Measurements from ENCODE around the gene ASXL3.

The ASXL3 gene

GRCh38 chr18:33611525-33612135 is 33.6 kb downstream of the ASXL3 start:
- ChIA-PET POLR2A (no interaction called here), CTCF (no interaction called here)

GRCh38 chr18:33612632-33613031 is 34.6 kb downstream of the ASXL3 start:
- CTCF ChIA-PET, result no interaction called here
- no peak for DNase-seq (ENCODE audit: extremely low spot score)
- POLR2A ChIA-PET, result no interaction called here
- TF ChIP-seq FOXK2 (IDR thresholded peaks at IDR 0.05), result no peak
- TF ChIP-seq, protein P1, sequence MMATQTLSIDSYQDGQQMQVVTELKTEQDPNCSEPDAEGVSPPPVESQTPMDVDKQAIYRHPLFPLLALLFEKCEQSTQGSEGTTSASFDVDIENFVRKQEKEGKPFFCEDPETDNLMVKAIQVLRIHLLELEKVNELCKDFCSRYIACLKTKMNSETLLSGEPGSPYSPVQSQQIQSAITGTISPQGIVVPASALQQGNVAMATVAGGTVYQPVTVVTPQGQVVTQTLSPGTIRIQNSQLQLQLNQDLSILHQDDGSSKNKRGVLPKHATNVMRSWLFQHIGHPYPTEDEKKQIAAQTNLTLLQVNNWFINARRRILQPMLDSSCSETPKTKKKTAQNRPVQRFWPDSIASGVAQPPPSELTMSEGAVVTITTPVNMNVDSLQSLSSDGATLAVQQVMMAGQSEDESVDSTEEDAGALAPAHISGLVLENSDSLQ (IDR thresholded peaks at IDR 0.05), result no peak
- no peak for TF ChIP-seq CTBP1 (IDR thresholded peaks at IDR 0.05; ENCODE audit: borderline replicate concordance)
- TF ChIP-seq FOXA1 (IDR thresholded peaks at IDR 0.05), result no peak
- TF ChIP-seq TARDBP (IDR thresholded peaks at IDR 0.05), result no peak
- TF ChIP-seq LEF1 (IDR thresholded peaks at IDR 0.05; ENCODE audit: borderline replicate concordance), result no peak
- no peak for TF ChIP-seq ELF4 (IDR thresholded peaks at IDR 0.05)
- no peak for TF ChIP-seq FOXM1 (IDR thresholded peaks at IDR 0.05; ENCODE audit: borderline replicate concordance)
- TF ChIP-seq ZNF384 (IDR thresholded peaks at IDR 0.05), result no peak
- no peak for TF ChIP-seq HDGF (IDR thresholded peaks at IDR 0.05; ENCODE audit: borderline replicate concordance)
- TF ChIP-seq NFRKB (IDR thresholded peaks at IDR 0.05), result no peak
- TF ChIP-seq BHLHE40 (IDR thresholded peaks at IDR 0.05; ENCODE audit: borderline replicate concordance), result no peak
- TF ChIP-seq L3MBTL2 (conservative IDR thresholded peaks at IDR 0.05), result no peak
- no peak for TF ChIP-seq ARNT (IDR thresholded peaks at IDR 0.05)
- no peak for TF ChIP-seq SP1 (IDR thresholded peaks at IDR 0.05)
- no peak for TF ChIP-seq SUZ12 (IDR thresholded peaks at IDR 0.05)

More at GRCh38 chr18:33611525-33612135, 33.6 kb downstream of the ASXL3 start:
- no peak for DNase-seq (ENCODE audit: extremely low spot score)
- no peak for TF ChIP-seq LEF1 (IDR thresholded peaks at IDR 0.05; ENCODE audit: borderline replicate concordance)
- TF ChIP-seq, protein P1 (IDR thresholded peaks at IDR 0.05), result no peak

- DNase-seq (ENCODE audit: extremely low spot score), result no peak
- POLR2A ChIA-PET, result no interaction called here
- CTCF ChIA-PET, result no interaction called here
- TF ChIP-seq FOXA1 (IDR thresholded peaks at IDR 0.05), result no peak
- TF ChIP-seq ARNT (IDR thresholded peaks at IDR 0.05), result no peak
- TF ChIP-seq ZNF384 (IDR thresholded peaks at IDR 0.05), result no peak
- TF ChIP-seq TARDBP (IDR thresholded peaks at IDR 0.05), result no peak
- TF ChIP-seq CTBP1 (IDR thresholded peaks at IDR 0.05; ENCODE audit: borderline replicate concordance), result no peak
- no peak for TF ChIP-seq ELF4 (IDR thresholded peaks at IDR 0.05)
- TF ChIP-seq LEF1 (IDR thresholded peaks at IDR 0.05; ENCODE audit: borderline replicate concordance), result no peak
- TF ChIP-seq SUZ12 (IDR thresholded peaks at IDR 0.05), result no peak
- TF ChIP-seq BHLHE40 (IDR thresholded peaks at IDR 0.05; ENCODE audit: borderline replicate concordance), result no peak
- no peak for TF ChIP-seq SP1 (IDR thresholded peaks at IDR 0.05)
- TF ChIP-seq HDGF (IDR thresholded peaks at IDR 0.05; ENCODE audit: borderline replicate concordance), result no peak
- no peak for TF ChIP-seq L3MBTL2 (conservative IDR thresholded peaks at IDR 0.05)
- TF ChIP-seq FOXK2 (IDR thresholded peaks at IDR 0.05), result no peak
- no peak for TF ChIP-seq FOXM1 (IDR thresholded peaks at IDR 0.05; ENCODE audit: borderline replicate concordance)
- TF ChIP-seq, protein P1 (IDR thresholded peaks at IDR 0.05), result no peak
- TF ChIP-seq NFRKB (IDR thresholded peaks at IDR 0.05), result no peak
Measured at GRCh38 chr18:33616556-33616955, 38.5 kb downstream of the ASXL3 start.

- ChIA-PET CTCF (interaction anchor here (0.7 kb wide), 1 partner anchor 157 kb away, joined by 3 read pairs; no protein-coding TSS in a partner anchor), POLR2A (no interaction called here)
- TF ChIP-seq, protein P1 (IDR thresholded peaks at IDR 0.05), result no peak
- TF ChIP-seq CTBP1 (IDR thresholded peaks at IDR 0.05; ENCODE audit: borderline replicate concordance), result no peak
- TF ChIP-seq SUZ12 (IDR thresholded peaks at IDR 0.05), result no peak
- no peak for TF ChIP-seq L3MBTL2 (conservative IDR thresholded peaks at IDR 0.05)
- TF ChIP-seq TARDBP (IDR thresholded peaks at IDR 0.05), result no peak
- no peak for TF ChIP-seq FOXK2 (IDR thresholded peaks at IDR 0.05)
- TF ChIP-seq BHLHE40 (IDR thresholded peaks at IDR 0.05; ENCODE audit: borderline replicate concordance), result no peak
- TF ChIP-seq HDGF (IDR thresholded peaks at IDR 0.05; ENCODE audit: borderline replicate concordance), result no peak
- TF ChIP-seq FOXM1 (IDR thresholded peaks at IDR 0.05; ENCODE audit: borderline replicate concordance), result no peak
- TF ChIP-seq NFRKB (IDR thresholded peaks at IDR 0.05), result no peak
- TF ChIP-seq ZNF384 (IDR thresholded peaks at IDR 0.05), result no peak
- no peak for DNase-seq (ENCODE audit: extremely low spot score)
Measured at GRCh38 chr18:33627114-33627513, 49.1 kb downstream of the ASXL3 start.

DNA sequence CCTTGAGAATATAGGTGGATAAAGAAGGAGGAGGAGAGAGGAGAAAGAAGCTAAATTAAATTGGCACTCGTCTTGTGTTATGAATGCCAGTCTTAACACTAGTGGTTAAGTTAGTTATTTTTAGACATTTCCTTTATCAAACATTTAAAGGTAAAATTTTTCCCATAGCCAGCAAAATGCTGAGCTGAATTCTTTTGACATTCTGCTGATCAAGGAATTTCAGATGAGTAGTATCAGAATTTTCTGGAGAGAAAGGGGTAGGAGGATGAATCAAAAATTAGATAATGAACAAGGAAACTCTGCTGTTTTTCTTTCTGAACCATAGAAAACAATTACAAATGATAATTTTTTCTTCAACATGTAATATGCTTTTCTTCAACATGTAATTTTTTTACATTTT is 52.5 kb downstream of the ASXL3 start:
- no peak for DNase-seq (ENCODE audit: extremely low spot score)
- CTCF ChIA-PET, result interaction anchor here (0.6 kb wide), 1 partner anchor 95 kb away, joined by 3 read pairs; no protein-coding TSS in a partner anchor
- no peak for TF ChIP-seq SP1 (IDR thresholded peaks at IDR 0.05)
- TF ChIP-seq ELF4 (IDR thresholded peaks at IDR 0.05), result no peak
- TF ChIP-seq SUZ12 (IDR thresholded peaks at IDR 0.05), result no peak
- TF ChIP-seq ZNF384 (IDR thresholded peaks at IDR 0.05), result no peak
- TF ChIP-seq NFRKB (IDR thresholded peaks at IDR 0.05), result no peak
- TF ChIP-seq FOXA1 (IDR thresholded peaks at IDR 0.05), result no peak
- POLR2A ChIA-PET, result no interaction called here

- TF ChIP-seq FOXK2 (IDR thresholded peaks at IDR 0.05) (no peak), CTBP1 (IDR thresholded peaks at IDR 0.05; ENCODE audit: borderline replicate concordance) (no peak), SP1 (IDR thresholded peaks at IDR 0.05) (no peak), LEF1 (IDR thresholded peaks at IDR 0.05; ENCODE audit: borderline replicate concordance) (no peak), FOXM1 (IDR thresholded peaks at IDR 0.05; ENCODE audit: borderline replicate concordance) (no peak), ZNF384 (IDR thresholded peaks at IDR 0.05) (no peak), FOXA1 (IDR thresholded peaks at IDR 0.05) (no peak), TARDBP (IDR thresholded peaks at IDR 0.05) (no peak), L3MBTL2 (conservative IDR thresholded peaks at IDR 0.05) (no peak), NFRKB (IDR thresholded peaks at IDR 0.05) (no peak), BHLHE40 (IDR thresholded peaks at IDR 0.05; ENCODE audit: borderline replicate concordance) (no peak), SUZ12 (IDR thresholded peaks at IDR 0.05) (no peak), ELF4 (IDR thresholded peaks at IDR 0.05) (no peak), HDGF (IDR thresholded peaks at IDR 0.05; ENCODE audit: borderline replicate concordance) (no peak), ARNT (IDR thresholded peaks at IDR 0.05) (no peak)
- TF ChIP-seq, protein P1 (IDR thresholded peaks at IDR 0.05), result no peak
- ChIA-PET CTCF (no interaction called here), POLR2A (no interaction called here)
- DNase-seq (ENCODE audit: extremely low spot score), result no peak
Measured at GRCh38 chr18:33641141-33641540, 63.1 kb downstream of the ASXL3 start.
